ENCODE data around the gene FCMR.

The FCMR gene

GRCh38 chr1:206902702-206903101, 19.0 kb downstream of the FCMR start:
- no peak for TF ChIP-seq BACH2 (CRISPR knock-in tag; IDR thresholded peaks at IDR 0.05; ENCODE audit: borderline replicate concordance)
- TF ChIP-seq ZC3H10 (CRISPR knock-in tag; IDR thresholded peaks at IDR 0.05), result no peak
- no peak for TF ChIP-seq SNAI2 (CRISPR knock-in tag; IDR thresholded peaks at IDR 0.05)
- no peak for ATAC-seq

GRCh38 chr1:206901944-206902343, 19.8 kb downstream of the FCMR start:
- ATAC-seq, result no peak
- TF ChIP-seq CSDC2 (CRISPR knock-in tag; IDR thresholded peaks at IDR 0.05) (no peak), TOX (CRISPR knock-in tag; IDR thresholded peaks at IDR 0.05; ENCODE audit: borderline replicate concordance) (no peak), ZFP30 (CRISPR knock-in tag; IDR thresholded peaks at IDR 0.05) (no peak), RARB (CRISPR knock-in tag; IDR thresholded peaks at IDR 0.05) (no peak), ZNF8 (CRISPR knock-in tag; IDR thresholded peaks at IDR 0.05) (no peak)

GRCh38 chr1:206900149-206900548, 21.6 kb downstream of the FCMR start:
- TF ChIP-seq TCF4 (CRISPR knock-in tag; IDR thresholded peaks at IDR 0.05; ENCODE audit: borderline replicate concordance), result no peak
- no peak for TF ChIP-seq SNAI2 (CRISPR knock-in tag; IDR thresholded peaks at IDR 0.05)
- TF ChIP-seq RARB (CRISPR knock-in tag; IDR thresholded peaks at IDR 0.05), result no peak
- TF ChIP-seq GLIS3 (CRISPR knock-in tag; IDR thresholded peaks at IDR 0.05), result no peak
- no peak for TF ChIP-seq POU6F1 (CRISPR knock-in tag; IDR thresholded peaks at IDR 0.05; ENCODE audit: borderline replicate concordance, low read depth)
- TF ChIP-seq CREB5 (CRISPR knock-in tag; IDR thresholded peaks at IDR 0.05; ENCODE audit: low read depth), result no peak
- no peak for TF ChIP-seq CSRNP3 (CRISPR knock-in tag; IDR thresholded peaks at IDR 0.05)
- no peak for ATAC-seq

GRCh38 chr1:206899717-206900116, 22.0 kb downstream of the FCMR start:
- ATAC-seq, result no peak
- no peak for TF ChIP-seq TOX (CRISPR knock-in tag; IDR thresholded peaks at IDR 0.05; ENCODE audit: borderline replicate concordance)
- no peak for TF ChIP-seq ZNF70 (CRISPR knock-in tag; IDR thresholded peaks at IDR 0.05)
- TF ChIP-seq ZNF565 (CRISPR knock-in tag; conservative IDR thresholded peaks at IDR 0.05; ENCODE audit: low read depth), result no peak
- no peak for TF ChIP-seq TCF4 (CRISPR knock-in tag; IDR thresholded peaks at IDR 0.05; ENCODE audit: borderline replicate concordance)
- no peak for TF ChIP-seq RARB (CRISPR knock-in tag; IDR thresholded peaks at IDR 0.05)
- no peak for TF ChIP-seq ARNTL (CRISPR knock-in tag; IDR thresholded peaks at IDR 0.05; ENCODE audit: borderline replicate concordance, low read depth)
- TF ChIP-seq CSDC2 (CRISPR knock-in tag; IDR thresholded peaks at IDR 0.05), result no peak
- no peak for TF ChIP-seq ISL1 (CRISPR knock-in tag; IDR thresholded peaks at IDR 0.05)
- no peak for TF ChIP-seq ZNF8 (CRISPR knock-in tag; IDR thresholded peaks at IDR 0.05)
- TF ChIP-seq GLIS3 (CRISPR knock-in tag; IDR thresholded peaks at IDR 0.05), result no peak
- no peak for TF ChIP-seq PPARA (CRISPR knock-in tag; IDR thresholded peaks at IDR 0.05; ENCODE audit: borderline replicate concordance)
- no peak for TF ChIP-seq PATZ1 (CRISPR knock-in tag; IDR thresholded peaks at IDR 0.05; ENCODE audit: borderline replicate concordance)
- no peak for TF ChIP-seq BACH2 (CRISPR knock-in tag; IDR thresholded peaks at IDR 0.05; ENCODE audit: borderline replicate concordance)
- no peak for TF ChIP-seq ZC3H10 (CRISPR knock-in tag; IDR thresholded peaks at IDR 0.05)
- TF ChIP-seq ESRRG (CRISPR knock-in tag; IDR thresholded peaks at IDR 0.05), result no peak
- TF ChIP-seq ZFP30 (CRISPR knock-in tag; IDR thresholded peaks at IDR 0.05), result no peak
- TF ChIP-seq POU6F1 (CRISPR knock-in tag; IDR thresholded peaks at IDR 0.05; ENCODE audit: borderline replicate concordance, low read depth), result no peak
- TF ChIP-seq SNAI2 (CRISPR knock-in tag; IDR thresholded peaks at IDR 0.05), result no peak

Measured in SK-N-SH treated with all-trans-retinoic acid at 6 μM for 48 hours (cell line).